Kidney (tissue), 14 donors: Measurements from ENCODE around the gene MMD2. TPM values are rescaled to one million over a fixed set of nuclear protein-coding genes. Genes with fewer than 3 reads are reported as not detected.

Source experiments
- DNase-seq, 5 donors: peaks; one replicate each; pipeline ENCODE4 v3.0.0-alpha.2; 2013 to 2020
- FAIRE-seq: peaks from 2 replicates; lab custom pipeline; 2012; peaks lifted over from hg19 to GRCh38; lab: Jason Lieb, UNC
- H3K27ac ChIP-seq, 2 donors: one replicate each; pipeline ENCODE4 v1.7.0; 2013; ENCODE audit warnings: low read depth in 2 of 2, low read length in 2 of 2, inconsistent platforms in 1 of 2
- H3K27me3 ChIP-seq: one replicate; pipeline ENCODE4 v1.7.1; 2013; ENCODE audit warnings: low read length, inconsistent platforms; ENCODE audit not compliant: control insufficient read depth, insufficient read depth
- H3K36me3 ChIP-seq, 3 donors: one replicate each; pipeline versions ENCODE4 v1.7.0 to v1.7.1; 2013; ENCODE audit warnings: low read length in 3 of 3, control low read depth in 1 of 3, inconsistent platforms in 1 of 3; ENCODE audit not compliant: insufficient read depth in 3 of 3, control insufficient read depth in 2 of 3
- H3K4me1 ChIP-seq, 3 donors: one replicate each; pipeline versions ENCODE4 v1.7.0 to v1.7.1; 2013; ENCODE audit warnings: low read length in 3 of 3, inconsistent platforms in 1 of 3, low read depth in 1 of 3; ENCODE audit not compliant: control insufficient read depth in 2 of 3, insufficient read depth in 2 of 3
- H3K4me3 ChIP-seq, 3 donors: one replicate each; pipeline versions ENCODE4 v1.7.0 to v1.8.1; 2013; ENCODE audit warnings: low read length in 3 of 3, control low read depth in 1 of 3, inconsistent platforms in 1 of 3
- H3K9ac ChIP-seq, 3 donors: one replicate each; pipeline versions ENCODE4 v1.7.0 to v1.7.1; 2013; ENCODE audit warnings: low read length in 3 of 3, control low read depth in 1 of 3, inconsistent platforms in 1 of 3
- H3K9me3 ChIP-seq, 3 donors: one replicate each; pipeline versions ENCODE4 v1.7.0 to v1.7.1; 2013; ENCODE audit warnings: low read length in 3 of 3, control low read depth in 1 of 3, inconsistent platforms in 1 of 3; ENCODE audit not compliant: control insufficient read depth in 2 of 3, insufficient read depth in 1 of 3
- CTCF ChIP-seq: IDR thresholded peaks from 3 replicates; pipeline ENCODE4 v1.5.1; 2012; ENCODE audit warnings: mild to moderate bottlenecking, moderate library complexity, borderline replicate concordance; ENCODE audit not compliant: insufficient read depth; ENCODE audit errors: extremely low read depth
- intact Hi-C: fragments of 100-400 bp; cut with DNase I; formaldehyde crosslinking; loops from one replicate; pipeline ENCODE4 v1.11.1; 2022
- polyA plus RNA-seq: library from polyadenylated mRNA; stranded (reverse); fragments of 350-450 nt; fragmentation: Illumina TruSeq; extraction: RNeasy Lipid Tissue Mini Kit (QIAGEN cat#74804); gene quantifications from one replicate; pipeline ENCODE4 v1.2.3, GENCODE V29; 2014; ENCODE audit warnings: low read depth, low replicate concordance; ENCODE audit not compliant: insufficient read depth
- total RNA-seq: library from RNA; stranded (reverse); fragmentation: NEBNext Ultra II Directional; extraction: Animal tissue kit (Norgen Biotek cat#: 25700); gene quantifications from one replicate; pipeline ENCODE4 v1.2.1, GENCODE V29; 2021
- donor health status: control.
- donor health status: control.
- donor health status: control.
- donor health status: control.
- donor health status: control.
- donor health status: DM: yes; HTN: yes; CAD: no.
- donor health status: Normal renal cell carcinoma (clear cell type).

The MMD2 gene
- total and polyA plus RNA-seq, 2 donors from 2014 or later, result not detected

- H3K27me3 ChIP-seq, result no peaks in the 10 kb centered on the region
- no peaks in the 10 kb centered on the region for H3K36me3 ChIP-seq
- no peak overlapping the region for H3K27ac ChIP-seq
- H3K4me1 ChIP-seq, result no peaks in the 10 kb centered on the region
- no peak overlapping the region for H3K9ac ChIP-seq
- intact Hi-C loops, result no loop called here
- DNase-seq (no peak), FAIRE-seq (no peak)
- no peak overlapping the region for H3K4me3 ChIP-seq
- TF ChIP-seq CTCF, result no peak
- H3K9me3 ChIP-seq, result no peaks in the 10 kb centered on the region
Measured at GRCh38 chr7:4943297-4943696, 15.7 kb downstream of the MMD2 start.

- no peak for DNase-seq
- FAIRE-seq, result no peak
- H3K36me3 ChIP-seq, result no peaks in the 10 kb centered on the region
- no peaks in the 10 kb centered on the region for H3K27me3 ChIP-seq
- H3K9me3 ChIP-seq, result no peaks in the 10 kb centered on the region
- H3K27ac ChIP-seq, result no peak overlapping the region
- no peak overlapping the region for H3K9ac ChIP-seq
- TF ChIP-seq CTCF, result no peak
- H3K4me3 ChIP-seq, result no peak overlapping the region
- no peaks in the 10 kb centered on the region for H3K4me1 ChIP-seq
- intact Hi-C loops, result no loop called here
Measured at GRCh38 chr7:4939971-4940728, 18.8 kb downstream of the MMD2 start.

GRCh38 chr7:4937411-4937810, 21.6 kb downstream of the MMD2 start:
- Histone ChIP-seq H3K9me3 (no peaks in the 10 kb centered on the region), H3K27me3 (no peaks in the 10 kb centered on the region), H3K4me1 (no peaks in the 10 kb centered on the region), H3K4me3 (no peak overlapping the region), H3K27ac (no peak overlapping the region), H3K36me3 (no peaks in the 10 kb centered on the region), H3K9ac (no peak overlapping the region)
- no peak for DNase-seq
- no peak for TF ChIP-seq CTCF
- intact Hi-C loops, result no loop called here
- no peak for FAIRE-seq
